Bone marrow (tissue), 2 donors: ENCODE data around the gene HARS1.
A peak's percentile ranks its signal among the peaks of the same experiment; 100 is the strongest.
"Not testable (repeated sequence)": the region's sequence is repeated elsewhere in the genome, so short reads cannot be mapped to it uniquely, and the experiment has no call there.

ENCODE experiments used
- DNase-seq, 2 donors: peaks; one replicate each; lab custom pipeline; 2025; lab: John Stamatoyannopoulos, UW

Gene HARS1, protein sequence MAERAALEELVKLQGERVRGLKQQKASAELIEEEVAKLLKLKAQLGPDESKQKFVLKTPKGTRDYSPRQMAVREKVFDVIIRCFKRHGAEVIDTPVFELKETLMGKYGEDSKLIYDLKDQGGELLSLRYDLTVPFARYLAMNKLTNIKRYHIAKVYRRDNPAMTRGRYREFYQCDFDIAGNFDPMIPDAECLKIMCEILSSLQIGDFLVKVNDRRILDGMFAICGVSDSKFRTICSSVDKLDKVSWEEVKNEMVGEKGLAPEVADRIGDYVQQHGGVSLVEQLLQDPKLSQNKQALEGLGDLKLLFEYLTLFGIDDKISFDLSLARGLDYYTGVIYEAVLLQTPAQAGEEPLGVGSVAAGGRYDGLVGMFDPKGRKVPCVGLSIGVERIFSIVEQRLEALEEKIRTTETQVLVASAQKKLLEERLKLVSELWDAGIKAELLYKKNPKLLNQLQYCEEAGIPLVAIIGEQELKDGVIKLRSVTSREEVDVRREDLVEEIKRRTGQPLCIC

DNA sequence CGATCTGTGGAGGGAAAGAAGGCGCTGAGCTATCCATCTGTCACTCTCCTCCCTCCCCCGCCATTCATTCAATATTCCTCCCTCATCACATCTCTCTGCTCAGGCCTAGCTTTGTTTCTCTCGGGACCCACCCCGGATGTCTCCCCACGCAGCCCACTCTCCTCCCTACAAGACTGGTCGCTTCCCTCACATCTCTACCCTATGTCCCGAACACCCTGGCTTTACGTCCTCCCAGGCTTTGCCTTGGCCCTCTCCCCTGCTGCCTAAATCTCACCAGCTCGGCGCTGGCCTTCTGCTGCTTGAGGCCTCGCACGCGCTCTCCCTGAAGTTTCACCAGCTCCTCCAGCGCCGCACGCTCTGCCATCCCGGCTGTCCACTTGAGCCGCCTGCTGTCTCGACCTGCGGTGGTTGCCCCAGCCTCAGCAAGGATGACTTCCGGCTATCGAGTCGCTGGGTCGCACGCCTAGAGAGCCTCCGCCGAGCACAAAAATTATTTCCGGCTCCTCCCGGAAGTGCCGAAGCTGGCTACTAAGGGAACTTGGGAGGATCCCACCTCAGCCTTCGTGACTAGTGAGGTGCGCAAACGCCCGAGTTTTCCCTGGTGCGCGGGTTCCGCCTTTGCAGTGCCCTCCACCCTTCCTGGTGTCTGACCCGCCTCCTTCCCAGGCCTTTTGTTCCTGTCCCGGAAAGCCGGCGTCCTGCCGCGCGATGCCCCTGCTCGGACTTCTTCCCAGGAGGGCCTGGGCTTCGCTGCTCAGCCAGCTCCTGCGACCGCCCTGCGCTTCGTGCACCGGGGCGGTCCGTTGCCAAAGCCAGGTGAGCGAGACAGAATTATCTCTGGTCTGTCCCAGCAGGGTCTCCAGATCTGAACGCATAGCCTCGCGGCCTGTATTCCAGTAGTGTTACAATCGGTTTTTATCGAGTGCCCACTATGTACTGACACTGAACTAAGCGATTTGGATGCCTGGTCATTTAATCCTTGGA, at the start of gene HARS1, which contains the start of gene HARS2:
Gene HARS1, minus strand, starts transcription at position 430 of the 984 bp plus-strand sequence. Its CDS starts 66 bp downstream, at position 364.
Gene HARS2, plus strand, starts transcription at position 515 of the 984 bp plus-strand sequence. Its CDS starts 194 bp downstream, at position 709.
- peak; percentile 72 to 77 for DNase-seq

DNA sequence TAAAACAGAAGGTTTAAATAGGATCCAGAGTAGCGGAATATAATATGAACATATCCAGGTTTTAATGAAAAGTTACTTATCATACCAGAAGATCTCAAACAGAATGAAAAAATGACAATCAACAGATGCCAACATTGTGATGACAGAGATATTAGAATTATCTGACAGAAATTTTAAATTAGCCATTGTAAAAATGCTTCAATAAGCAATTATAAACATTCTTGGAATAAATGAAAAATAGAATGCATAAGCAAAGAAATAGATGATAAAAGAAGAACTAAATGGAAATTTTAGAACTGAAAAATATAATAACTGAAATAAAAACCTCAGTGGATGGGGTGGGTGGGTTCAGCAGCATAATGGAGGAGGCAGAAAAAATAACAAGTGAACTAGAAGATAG, 46.3 kb upstream of the HARS1 start:
- no peak for DNase-seq

DNA sequence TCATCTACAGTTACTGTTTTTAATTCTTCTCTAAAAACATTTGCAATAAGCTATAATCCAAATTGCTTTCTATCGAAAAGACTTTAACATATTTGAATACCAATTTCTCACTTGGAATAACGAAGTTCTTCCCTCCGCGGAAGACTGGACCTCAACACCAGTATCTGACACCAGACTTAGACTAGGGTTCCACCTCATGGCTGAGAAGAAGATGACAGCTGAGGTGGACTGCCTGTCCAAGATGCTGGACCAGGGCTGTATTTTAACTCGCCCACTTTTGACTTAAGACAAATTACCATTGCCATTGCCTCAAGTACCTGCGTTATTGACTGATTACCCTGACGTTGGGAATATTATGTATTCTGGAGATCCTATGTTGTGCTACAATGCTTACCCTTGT, 43.2 kb upstream of the HARS1 start:
- DNase-seq, result no peak

DNA sequence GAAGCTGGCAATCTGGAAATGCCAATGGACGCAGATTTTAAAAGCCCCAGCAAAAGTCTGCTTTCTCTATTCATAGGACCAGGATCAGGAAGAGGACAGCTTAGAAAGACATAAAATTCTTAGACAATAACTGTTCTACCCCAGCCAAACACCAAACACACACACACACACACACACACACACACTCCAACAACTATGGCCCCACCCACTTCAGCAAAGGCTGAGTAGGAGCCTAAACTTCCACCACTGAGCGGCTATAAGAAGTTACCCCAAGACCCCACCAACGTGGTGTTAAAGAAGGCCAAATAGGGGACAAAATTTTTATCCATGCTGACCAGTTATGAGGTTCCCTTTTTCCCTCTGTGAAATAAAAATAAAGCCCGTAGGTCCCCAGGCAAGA, 41.9 kb upstream of the HARS1 start:
- DNase-seq, result no peak

DNA sequence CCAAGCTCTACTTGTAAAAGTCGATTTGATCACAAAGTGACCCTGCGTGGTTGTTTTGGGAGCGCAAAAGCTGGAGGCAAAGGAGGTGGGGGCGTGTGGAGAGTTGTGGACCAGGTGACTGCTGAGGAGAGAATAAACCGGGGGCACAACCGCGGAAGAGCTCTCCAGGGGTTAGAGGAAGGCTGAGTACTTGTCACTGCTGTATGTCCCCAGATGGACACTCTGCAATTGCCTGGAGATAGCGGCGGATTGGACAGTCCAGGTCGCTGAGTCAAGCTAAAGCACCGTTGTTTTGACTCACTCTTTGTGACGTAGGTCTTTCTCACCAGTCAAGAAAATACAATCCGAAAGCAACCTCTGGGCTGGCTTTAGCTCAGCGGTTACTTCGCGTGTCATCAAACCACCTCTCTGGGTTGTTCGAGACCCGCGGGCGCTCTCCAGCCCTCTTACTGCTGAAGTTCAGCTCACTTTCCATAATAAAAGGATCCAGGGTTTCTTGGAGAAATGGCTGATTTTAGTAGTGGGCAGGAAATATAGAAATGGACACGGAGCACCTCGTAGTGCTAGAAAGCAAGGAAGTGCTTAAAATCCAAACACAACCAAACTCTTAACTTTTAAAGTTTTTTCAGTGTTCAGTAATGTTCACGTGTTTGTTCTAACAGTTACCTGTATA, 34.8 kb upstream of the HARS1 start:
- DNase-seq, result no peak

DNA sequence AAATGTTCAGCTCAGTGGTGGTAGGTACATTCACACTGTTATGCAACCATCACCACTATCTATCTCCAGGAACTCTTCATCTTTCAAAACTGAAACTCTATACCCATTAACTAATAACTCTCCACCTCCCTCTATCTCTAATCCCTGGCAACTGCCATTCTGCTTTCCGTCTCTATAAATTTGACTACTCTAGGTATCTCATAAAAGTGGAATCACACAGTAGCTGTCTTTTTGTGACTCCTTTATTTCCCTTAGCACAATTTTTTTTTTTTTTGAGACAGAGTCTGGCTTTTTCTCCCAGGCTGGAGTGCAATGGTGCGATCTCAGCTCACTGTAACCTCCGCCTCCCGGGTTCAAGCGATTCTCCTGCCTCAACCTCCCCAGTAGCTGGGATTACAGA, 30.2 kb upstream of the HARS1 start:
- DNase-seq, result not testable (repeated sequence)

DNA sequence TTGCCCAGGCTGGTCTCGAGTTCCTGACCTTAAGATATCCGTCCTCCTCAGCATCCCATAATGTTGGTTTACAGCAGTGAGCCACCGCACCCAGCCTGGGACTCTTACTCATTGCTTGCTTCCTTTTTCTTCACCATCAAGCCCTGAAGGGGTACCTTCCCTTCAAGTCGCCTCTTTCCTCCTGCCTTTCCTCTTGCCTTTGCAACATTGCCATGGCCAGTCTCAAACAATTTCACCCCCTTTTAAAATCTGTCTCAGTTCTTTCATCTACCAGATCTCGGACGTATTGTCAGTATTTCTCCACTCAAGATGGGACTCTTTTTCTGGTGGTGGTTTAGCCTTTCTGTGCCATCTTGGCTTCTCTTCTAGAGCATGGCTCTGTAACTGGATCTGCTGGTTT, 29.6 kb upstream of the HARS1 start:
- DNase-seq, result not testable (repeated sequence)

DNA sequence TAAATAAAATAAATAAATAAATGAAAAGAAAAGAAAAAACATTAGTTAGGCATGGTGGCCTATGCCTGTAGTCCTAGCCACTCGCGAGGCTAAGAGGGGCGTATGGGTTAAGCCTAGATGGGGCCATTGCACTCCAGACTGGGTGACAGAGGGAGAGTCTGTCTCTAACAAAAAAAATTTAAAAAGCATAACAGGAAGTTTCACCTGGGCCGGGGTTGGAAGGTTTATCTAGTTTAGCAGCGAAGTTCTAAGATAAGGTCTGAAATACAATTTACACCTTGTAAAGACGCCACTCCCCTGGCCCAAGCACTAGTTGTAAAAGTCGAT, 27.1 kb upstream of the HARS1 start:
- DNase-seq, result no peak

DNA sequence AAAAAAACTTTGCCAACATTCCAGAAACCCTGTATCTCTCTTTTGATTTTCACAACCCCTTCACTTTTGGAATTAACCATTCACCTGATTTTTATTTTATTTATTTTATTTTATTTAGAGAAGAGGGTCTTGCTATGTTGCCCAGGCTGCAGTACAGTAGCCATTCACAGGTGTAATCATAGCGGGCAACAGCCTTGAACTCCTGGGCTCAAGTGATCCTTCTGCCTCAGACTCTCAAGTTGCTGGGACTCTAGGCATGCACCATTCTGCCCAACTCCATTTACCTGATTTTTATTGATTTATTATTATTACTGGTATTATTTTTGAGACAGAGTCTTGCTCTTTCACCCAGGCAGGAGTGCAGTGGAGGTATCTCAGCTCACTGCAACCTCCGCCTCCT, 25.1 kb upstream of the HARS1 start:
- DNase-seq, result not testable (repeated sequence)

DNA sequence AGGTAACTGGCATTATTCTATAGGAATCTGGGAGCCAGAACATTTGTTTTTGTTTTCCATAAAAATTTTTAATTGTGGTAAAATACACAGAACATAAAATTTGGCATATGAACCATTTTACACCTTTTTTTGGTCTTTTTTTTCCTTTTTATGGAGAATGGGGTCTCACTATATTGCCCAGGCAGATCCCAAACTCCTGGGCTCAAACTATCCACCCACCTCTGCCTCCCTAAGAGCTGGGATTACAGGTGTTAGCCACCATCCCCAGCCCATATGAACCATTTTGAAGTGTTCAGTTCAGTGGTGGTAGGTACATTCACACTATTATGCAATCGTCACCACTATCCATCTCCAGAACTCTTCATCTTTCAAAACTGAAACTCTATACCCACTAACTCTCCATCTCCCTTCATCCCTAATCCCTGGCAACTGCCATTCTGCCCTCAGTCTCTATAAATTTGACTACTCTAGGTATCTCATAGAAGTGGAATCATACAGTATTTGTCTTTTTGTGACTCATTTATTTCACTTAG, 22.5 kb upstream of the HARS1 start:
- no peak for DNase-seq

DNA sequence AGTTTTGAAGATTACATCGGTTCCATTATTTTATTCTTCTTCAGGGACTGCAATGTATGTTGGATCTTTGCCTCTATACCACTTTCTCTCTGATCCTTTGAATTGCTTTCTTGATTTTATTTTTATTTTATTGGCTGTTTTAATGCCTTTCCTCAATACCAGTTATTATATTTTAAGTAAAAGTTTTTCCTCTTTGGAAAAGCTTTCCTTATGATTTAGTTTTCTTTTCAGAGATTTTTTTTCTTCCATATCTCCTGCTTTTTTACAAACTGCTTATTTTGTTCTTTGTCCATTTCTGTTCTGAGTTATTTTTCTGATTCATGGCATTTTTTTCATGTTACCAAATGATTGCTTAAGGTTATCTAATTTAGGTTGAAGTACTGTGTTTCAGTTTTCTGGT, 20.6 kb upstream of the HARS1 start:
- DNase-seq, result no peak

DNA sequence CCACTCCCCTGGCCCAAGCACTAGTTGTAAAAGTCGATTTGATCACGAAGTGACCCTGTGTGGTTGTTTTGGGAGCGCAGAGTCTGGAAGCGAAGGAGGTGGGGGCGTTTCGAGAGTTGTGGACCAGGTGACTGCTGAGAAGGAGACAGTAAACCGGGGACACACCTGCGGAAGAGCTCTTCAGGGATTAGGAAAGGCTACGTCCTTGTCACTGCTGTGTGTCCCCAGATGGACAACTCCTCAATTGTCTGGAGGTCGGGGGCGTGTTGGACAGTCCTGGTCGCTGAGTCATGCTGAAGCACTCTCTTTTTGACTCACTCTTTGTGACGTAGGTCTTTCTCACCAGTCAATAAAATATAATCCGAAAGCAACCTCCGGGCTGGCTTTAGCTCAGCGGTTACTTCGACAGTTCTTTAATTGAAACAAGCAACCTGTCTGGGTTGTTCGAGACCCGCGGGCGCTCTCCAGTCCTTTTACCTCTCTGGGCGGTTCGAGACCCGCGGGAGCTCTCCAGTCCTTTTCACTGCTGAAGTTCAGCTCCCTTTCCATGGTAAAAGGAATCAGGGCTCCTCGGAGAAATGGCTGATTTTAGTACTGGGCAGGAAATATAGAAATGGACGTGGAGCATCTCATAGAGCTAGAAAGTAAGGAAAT, 19.9 kb upstream of the HARS1 start:
- DNase-seq, result peak; percentile 81 to 95

DNA sequence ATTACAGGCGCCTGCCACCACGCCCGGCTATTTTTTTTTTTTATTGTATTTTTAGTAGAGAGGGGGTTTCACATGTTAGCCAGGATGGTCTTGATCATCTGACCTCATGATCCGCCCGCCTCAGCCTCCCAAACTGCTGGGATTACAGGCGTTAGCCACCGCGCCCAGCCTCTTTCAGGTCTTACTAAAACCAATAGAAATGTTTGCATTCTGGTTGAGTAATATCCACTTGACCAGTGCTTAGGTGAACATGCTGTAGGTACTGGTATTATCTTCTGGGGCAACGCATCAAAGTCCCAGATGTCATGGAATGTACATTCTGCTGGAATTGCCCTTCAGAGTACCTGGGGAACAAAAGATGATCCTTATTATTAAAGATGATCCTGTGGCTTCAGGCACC, 17.6 kb upstream of the HARS1 start:
- DNase-seq, result not testable (repeated sequence)

DNA sequence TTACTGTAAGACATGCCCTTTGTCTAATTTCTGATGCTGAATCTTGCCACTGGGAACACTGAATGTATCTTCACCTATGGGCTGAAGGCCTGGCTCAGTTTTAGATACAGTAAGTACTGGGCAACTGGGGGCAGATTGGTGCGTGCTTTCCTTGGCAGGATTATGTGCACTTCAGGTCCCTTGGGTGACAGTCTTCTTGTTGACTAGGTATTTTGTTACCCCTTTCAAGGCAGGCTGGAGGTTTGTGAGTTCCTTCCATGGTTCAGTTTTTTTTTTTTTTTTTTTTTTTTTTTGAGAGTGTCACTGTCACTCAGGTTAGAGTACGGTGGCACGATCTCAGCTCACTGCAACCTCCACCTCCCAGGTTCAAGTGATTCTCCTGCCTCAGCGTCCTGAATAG, 16.6 kb upstream of the HARS1 start:
- DNase-seq, result no peak

DNA sequence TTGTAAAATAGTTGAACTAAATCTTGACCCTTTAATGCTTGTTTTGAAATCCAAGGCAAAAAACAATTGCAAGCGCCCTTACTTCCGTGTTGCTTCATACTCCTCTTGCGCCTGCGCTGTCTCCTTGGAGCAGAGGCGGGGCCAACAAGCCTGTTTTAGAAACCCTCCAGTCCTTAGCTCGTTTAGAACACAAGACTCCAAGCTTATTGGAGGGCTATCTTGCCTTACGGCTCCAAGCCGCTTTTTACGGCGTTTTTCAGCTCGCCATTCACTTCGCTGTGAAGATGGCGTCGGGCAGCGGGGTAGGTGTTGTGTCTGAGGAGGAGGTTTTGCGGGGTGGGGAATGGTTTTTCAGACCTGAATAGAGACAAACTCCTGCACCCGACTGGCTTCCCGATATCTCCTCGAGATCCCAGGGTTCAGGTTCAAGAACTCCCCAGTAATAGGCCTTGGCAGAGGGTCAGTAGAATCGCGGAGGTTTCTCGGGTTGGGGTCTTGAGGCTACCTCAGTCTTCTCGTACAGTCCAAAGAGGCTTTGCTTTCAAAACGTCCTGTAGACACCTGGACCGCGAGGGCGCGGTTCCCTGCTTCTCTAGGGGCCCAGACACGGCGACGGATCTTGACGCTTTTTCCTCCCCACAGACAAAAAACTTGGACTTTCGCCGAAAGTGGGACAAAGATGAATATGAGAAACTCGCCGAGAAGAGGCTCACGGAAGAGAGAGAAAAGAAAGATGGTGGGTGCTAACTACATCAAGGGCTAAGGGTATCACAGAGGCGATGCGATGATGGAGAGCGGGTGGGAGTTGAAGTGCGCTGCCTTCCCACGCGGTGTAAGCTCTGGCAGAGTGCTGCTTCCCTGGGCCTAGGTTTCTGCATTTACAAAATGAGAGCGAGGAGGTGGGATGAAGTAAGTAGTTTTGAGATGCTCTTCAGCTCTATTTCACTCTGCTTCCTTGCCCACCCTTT, 9.3 kb upstream of the HARS1 start, which contains the start of gene ZMAT2:
Gene ZMAT2, plus strand, starts transcription at position 271 of the 968 bp plus-strand sequence. Its CDS starts 14 bp downstream, at position 285.
- peak; percentile 59 to 96 for DNase-seq

DNA sequence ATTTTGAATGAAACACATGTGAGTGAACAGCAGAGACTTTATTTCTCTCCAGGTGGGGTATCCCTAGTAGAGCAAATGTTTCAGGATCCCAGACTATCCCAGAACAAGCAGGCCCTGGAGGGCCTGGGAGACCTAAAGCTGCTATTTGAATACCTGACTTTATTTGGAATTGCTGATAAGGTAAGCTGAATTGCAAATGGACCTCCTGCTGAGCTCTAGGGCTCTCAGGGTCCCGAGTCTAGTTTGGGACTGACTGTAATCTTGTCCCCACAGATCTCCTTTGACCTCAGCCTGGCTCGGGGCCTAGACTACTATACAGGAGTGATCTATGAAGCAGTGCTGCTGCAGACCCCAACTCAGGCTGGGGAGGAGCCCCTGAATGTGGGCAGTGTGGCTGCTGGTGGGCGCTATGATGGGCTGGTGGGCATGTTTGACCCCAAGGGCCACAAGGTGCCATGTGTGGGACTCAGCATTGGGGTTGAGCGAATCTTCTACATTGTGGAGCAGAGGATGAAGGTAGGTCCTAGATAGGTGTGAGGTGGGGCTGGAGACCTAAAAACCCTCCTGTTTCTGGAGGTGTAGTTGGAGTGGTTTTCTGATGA, 5.8 kb upstream of the HARS1 start:
- no peak for DNase-seq

DNA sequence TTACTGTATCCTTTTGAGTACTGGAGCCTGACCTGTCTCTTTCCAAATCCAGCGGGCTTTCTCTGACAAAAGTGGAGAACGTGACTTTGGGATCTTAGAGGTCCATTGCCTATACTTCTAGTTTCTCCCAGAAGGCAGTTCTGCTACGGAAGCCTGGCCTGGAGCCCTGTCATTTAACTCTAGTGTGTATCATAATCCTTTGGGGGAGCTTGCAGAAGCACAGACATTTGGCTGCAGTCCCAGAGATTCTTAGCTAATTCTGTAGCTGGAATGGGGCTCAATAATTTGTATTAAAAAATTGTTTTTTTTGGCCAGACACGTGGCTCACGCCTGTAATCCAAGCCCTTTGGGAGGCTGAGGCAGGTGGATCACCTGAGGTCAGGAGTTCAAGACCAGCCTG, 3.1 kb upstream of the HARS1 start:
- DNase-seq, result no peak

DNA sequence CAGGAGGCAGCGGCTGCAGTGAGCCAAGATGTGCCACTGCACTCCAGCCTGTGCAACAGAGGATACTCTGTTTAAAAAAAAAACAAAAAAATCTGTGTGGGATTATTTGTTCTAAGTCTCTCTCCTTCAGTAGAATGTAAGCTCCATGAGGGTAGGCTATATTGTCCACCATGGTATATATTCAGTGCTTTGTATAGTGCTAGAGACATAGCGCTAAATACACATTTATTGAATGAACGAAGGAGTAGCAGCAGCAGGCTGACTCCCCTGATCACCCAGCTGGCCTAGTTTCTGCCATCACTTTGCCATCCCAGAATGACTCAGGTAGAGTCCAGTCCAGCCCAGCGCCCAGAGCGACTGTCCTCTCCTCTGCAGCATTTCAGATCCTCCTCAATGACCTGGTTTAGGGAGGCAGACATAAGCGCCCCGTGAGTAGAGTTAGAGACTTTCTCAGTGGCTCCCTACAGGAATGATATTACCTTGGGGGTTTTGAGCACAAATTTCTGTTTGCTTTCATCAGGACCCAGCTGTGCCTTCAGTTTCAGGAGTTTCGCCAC, 716 bp downstream of the HARS1 start:
- no peak for DNase-seq

DNA sequence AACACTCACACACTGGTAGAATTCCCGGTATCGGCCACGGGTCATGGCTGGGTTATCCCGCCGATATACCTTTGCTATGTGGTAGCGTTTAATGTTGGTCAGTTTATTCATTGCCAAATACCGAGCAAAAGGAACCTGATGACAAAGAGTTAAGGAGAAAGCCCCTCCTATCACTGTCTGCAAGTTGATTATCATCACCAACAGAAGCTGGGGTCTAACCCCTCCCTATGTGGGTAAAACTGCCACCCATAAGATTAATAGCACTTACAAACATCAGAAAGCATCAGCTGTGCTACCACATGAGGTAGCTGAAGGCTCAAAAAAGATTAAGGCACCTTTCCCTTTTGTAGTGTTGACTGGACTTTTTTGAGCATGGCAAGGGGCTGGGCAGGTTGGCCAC, 12.2 kb downstream of the HARS1 start:
- no peak for DNase-seq
